GM18873 (cell line): ENCODE measurements around the gene LCN6.
"Not testable (repeated sequence)": the region's sequence is repeated elsewhere in the genome, so short reads cannot be mapped to it uniquely, and the experiment has no call there.

Source experiments
- ATAC-seq: cut with Tn5 transposase; IDR thresholded peaks from one replicate; pipeline ENCODE4 v1.9.1; 2021; ENCODE audit warnings: mild to moderate bottlenecking, moderate library complexity, moderate number of reproducible peaks; ENCODE audit not compliant: unreplicated experiment, low FRiP score

Gene LCN6

DNA sequence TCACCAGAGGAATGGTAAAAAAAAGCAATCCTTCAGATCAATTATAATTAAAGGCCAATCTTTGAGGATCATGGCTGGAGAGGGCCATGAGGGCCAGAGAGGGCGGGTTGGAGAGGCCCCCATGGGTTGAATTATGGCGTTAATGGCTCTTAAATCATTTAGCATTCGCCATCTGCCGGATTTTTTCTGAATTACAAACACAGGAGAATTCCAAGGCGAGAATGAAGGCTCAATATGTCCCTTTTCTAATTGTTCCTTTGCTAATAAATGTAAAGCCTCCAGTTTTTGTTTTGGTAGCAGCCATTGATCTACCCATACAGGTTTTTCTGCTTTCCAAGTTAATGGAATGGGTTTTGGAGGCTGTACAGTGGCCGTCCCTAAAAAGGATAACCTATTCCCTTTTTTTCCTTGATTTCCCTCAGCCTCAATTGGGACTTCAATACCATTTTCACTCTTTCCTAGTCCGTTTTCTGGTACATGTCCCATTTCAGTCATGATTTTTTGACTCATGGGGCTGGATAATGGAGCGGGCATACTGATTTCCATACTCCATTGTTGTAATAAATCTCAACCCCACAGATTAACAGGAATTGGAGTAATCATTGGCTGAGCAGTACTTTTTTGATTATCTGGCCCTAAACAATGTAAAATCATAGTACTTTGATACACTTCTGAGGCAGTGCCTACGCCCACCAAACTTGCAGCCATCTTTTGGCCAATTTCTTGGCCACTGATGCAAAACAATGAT, 36.1 kb upstream of the LCN6 start:
- no peak for ATAC-seq

DNA sequence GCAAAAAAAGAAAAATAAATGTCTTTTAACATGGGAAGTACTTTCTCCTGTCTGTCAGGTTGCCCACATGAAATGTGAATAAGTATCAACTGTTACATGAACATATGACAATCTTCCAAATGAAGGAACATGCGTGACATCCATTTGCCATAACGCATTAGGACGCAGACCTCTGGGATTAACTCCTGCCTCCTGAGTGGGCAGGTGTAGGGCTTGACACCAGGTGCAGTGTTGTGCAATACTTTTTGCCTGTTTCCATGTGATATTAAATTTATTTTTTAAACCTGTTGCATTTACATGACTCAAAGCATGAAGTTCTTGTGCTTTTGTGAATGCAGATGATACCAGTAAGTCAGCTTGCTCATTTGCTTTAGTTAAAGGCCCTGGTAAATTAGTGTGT, 34.1 kb upstream of the LCN6 start:
- ATAC-seq, result no peak

DNA sequence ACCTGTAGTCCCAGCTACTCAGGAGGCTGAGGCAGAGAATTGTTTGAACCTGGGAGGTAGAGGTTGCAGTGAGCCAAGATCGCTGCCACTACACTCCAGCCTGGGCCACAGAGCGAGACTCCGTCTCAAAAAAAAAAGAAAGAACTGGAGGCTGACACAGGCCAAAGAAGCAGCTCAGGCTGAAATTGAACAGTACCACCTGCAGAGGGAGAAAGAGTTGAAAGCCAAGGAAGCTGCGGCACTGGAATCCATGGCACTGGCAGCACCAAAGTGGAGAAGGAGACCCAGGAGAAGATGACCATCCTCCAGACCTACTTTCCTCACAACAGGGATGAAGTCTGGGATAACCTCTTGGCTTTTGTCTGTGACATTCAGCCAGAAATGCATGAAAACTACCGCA, 31.5 kb upstream of the LCN6 start:
- no peak for ATAC-seq

DNA sequence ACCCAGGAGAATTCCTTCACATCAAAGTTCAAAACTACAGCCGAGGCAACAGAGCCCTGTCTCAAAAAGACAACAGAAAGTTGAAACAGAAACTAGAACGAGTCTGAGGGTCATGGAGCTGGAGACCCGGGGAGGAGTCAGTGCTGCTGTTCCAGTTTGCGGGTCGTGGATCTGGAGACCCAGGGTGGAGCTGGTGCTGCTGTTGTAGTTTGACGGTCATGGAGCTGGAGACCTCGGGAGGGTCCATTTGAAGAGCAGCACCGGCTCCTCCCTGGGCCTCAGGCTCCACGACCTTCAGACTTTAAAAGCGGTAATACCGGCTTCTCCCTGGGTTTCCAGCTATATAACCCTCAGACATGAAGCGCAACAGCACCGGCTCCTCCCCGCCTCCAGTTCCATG, 29.0 kb upstream of the LCN6 start:
- no peak for ATAC-seq

DNA sequence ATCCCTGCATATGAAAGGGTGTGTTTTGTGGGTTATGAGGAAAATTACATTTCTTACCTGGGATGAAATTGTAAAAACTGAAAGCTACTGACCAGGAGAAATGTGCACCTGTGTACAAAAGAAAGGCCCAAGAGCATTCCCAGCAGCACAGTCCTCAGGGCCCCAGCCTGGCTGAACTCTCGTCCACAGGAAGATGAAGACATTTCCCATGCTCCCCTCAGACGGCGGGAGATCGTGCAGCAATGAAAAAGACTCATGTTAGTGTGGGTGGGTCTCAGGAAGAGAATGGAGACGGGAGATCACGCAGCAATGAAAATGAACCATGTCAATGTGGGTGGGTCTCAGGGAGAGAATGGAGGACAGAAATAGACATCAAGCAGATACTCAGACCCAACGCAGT, 28.6 kb upstream of the LCN6 start:
- no peak for ATAC-seq

DNA sequence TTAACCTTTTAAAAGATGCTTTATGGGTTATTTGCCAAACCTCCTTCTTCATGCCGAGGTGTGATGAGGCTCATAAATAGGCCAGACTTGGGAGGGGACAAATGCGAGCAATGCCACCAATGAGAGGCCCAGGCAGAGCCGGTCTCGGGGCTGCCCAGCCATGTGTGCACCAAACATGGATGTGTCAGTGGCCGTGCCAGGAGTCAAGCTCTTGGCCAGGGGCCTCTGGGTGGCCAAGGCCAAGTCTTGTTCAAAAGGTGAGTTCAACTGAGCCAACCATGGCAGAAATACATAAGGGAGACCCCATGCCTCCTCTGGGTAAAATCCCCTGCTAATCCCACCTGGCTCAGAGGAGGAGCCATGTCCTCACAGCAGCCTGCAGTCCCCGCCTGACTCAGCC, 26.9 kb upstream of the LCN6 start:
- no peak for ATAC-seq

DNA sequence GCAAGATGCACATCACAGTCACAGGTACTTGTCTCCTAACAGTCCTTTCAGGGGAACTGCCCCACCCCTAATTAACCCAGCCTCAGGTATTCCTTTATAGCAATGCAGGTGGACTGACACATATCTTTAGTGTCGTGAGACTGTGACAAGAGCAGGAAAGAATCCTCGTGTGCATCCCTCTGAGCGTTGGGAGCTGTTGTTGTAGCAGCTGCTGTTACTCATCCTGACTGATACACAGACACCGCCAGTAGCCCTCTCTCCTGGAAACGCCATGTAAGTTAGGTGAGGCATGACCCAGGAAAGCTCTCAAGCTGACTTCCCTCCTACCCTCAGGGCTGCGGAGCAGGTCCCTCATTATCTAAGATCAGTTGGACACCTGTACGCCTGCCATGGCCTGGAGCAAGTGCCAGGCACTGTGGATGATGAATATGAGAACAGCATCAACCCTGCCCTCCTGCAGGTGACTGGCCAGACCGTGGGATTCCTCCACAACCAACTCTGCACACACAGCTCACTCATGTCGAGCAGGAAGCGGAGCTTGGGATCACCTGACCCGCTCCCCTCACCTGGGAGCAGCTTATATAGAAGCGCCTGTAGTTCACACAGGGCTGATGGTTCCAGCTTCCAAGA, 26.2 kb upstream of the LCN6 start:
- ATAC-seq, result no peak

DNA sequence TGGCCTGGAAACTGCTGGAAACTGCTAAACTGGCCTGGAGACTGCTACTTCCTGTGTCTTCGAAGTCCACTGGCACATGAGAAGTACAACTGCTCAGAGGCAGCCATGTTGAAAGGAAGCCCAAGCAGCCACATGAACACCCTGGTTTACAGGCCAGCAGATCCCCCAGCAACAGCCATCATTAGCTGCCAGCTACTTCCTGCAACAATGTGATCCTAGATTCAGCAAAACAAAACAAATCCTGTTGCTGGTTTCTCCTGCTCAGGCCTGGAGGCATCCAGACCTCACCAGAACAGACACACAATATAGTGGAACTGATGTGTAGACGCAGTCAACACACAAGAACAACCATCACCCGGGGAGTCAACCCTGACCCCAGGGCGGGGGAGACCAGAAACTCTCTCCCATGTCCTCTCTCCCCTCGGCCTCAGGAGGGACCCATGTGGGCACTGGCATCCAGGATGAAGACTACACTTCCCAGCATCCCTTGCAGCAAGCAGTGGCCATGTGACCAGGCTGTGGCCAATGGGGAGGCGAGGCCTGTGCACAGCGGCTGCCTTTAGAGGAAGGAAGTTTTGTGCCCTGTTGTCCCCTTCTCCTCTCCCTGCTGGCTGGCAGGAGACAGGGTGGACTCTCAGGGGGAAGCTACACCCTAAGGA, 25.2 kb upstream of the LCN6 start:
- no peak for ATAC-seq

DNA sequence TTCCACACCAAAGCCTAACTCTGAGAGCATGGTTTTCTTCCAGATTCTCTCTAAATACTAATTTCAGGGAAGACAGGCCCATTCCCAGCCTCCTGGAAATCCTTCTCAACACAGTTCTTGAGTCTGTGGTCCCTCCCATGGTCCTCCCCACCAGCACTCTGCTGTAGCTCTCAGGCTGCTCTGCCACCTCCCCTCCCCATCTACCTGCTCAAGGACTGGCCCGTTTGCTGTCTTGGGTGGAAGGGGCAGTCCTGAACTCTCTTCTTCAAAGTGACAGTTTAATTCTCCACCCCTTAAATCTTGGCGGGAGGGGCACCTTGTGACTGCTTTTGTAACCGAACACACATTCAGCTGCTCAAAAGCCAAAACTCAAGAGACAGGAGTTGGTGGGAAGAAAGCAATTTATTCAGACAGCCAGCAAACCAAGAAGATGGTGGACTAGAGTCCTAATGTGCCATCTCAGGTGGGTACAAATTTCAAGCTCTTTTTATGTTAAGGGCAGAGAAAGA, 23.6 kb upstream of the LCN6 start:
- no peak for ATAC-seq

DNA sequence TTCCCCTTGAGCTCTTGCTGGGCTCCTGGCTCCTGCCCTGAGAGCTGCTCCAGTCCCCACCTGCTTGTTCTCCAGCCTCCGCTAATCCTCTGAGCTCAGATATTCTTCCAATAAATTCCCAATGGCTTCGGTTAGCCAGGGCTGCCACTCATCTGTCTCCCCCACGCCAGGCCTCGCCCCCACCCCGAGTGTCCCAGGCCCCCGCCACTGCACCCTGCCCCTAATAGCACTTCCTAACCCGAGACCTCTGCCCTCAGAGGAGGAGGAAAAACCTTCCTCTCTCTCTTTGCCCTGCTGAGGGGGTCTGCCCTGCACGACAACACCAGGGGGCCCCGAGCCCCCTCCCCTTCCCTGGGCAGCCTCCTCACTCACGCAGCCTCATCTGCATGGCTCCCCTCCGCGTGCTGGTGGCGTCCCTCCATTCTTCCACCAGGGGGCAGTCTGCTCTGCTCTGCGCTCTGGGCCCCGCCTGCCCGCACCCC, 21.4 kb upstream of the LCN6 start:
- no peak for ATAC-seq

DNA sequence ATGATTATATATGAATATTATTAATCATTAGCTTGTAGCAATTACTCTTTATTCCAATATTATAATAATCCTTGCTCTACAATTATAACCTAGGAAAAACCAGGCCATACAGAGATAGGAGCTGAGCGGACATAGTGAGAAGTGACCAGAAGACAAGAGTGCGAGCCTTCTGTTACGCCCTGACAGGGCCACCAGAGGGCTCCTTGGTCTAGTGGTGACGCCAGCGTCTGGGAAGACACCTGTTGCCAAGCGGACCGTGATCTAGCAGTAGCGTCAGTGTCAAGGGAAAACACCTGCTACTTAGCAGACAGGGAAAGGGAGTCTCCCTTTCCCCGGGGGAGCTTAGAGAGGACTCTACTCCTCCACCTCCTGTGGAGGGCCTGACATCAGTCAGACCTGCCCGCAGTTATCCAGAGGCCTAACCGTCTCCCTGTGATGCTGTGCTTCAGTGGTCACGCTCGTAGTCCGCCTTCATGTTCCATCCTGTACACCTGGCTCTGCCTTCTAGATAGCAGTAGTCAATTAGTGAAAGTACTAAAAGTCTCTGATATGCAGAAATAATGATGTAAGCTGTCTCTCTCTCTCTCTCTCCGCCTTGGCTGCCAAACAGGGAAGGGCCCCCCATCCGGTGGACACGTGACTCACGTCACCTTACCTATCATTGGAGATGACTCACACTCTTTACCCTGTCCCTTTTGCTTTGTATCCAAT, 18.2 kb upstream of the LCN6 start:
- not testable (repeated sequence) for ATAC-seq

DNA sequence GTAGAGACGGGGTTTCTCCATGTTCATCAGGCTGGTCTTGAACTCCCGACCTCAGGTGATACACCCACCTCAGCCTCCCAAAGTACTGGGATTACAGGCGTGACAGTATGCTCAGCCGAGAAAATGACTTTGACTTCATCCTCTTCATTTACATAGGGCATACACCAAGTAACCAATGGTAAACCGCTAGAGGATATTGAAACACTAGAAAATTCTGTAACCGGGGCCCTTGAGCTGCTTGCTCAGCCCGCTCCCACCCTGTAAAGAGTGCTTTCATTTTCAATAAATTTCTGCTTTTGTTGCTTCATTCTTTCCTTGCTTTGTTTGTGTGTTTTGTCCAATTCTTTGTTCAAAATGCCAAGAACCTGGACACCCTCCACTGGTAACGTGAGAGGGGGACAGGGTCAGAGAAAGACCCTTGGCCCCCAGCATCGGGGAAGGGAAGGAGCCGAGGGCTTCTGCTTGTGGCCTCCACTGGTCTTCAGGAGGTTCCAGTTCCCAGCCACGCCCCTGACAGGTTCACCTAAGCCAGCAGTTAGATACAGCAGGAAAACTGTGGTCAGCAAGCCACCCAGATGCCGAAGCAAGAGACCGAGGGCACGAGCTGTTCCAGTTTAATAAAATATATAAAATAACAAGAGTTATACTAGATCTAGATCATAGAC, 17.6 kb upstream of the LCN6 start:
- ATAC-seq, result not testable (repeated sequence)

DNA sequence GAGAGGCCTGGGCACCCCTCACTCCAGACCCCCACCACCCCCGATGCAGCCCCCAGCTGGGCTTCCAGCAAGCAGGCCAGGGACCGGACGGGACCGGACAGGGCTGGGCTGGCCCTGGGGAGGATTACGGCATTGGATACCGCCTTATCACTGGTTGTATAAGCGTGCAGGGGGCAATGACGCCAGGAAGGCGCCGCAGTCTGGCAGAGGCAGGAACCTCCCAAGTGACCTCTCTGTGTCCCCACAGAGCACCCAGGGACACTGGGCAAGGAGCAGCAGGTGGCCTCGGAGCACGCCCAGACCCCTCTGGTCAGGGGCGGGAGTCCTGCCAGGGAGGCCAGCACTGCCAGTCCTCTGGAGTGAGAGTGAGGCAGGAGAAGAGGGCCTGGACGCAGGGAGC, 16.7 kb upstream of the LCN6 start:
- ATAC-seq, result no peak

DNA sequence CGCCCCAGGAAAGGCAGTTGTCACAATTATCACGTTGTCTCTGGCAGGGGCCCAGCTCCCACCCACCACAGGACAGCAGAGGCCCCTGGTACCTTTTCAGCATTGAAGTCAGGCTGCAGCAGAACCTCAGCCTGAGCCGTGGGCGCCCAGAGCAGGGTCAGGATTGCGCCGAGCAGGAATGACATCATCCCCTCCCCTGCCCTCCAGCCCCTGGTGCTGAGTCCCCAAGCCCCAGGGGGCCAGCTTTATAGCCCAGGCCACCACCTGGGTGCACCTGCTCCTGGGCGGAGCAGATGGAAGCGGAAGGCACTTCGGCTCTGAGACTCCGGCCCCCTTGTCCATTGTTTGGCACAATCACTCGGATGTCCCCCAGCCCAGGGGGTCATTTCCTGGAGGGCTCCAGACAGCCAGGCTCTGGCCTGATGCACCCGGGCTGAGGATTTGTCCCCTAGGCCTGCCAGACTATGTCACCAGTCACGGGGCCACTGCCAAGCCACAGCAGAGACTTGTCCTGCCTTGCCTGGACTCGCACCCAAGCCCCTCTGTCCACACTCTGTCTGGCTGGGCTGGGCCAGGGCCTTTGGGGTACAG, 16.1 kb upstream of the LCN6 start, which contains the start of gene LCN15:
Gene LCN15, minus strand, starts transcription at position 218 of the 591 bp plus-strand sequence. Its CDS starts 30 bp downstream, at position 188.
- no peak for ATAC-seq

DNA sequence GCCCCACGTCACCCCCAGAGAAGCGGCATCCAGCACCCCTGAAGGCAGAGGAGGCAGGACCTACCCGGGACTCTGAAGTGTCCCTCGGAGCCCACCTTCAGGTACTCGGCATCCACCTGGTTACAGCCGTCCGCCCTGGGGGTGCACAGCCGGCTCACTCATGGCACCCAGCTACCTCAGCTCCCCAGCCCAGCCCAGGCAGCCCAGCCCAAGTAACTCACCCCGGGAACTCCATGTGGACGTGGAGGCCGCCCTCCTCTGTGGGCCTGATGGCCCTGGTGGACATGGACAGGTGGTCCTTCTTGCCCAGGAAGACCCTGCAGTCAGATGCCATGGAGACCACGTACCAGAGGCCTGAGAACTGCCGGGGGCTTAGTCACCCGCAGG, 15.3 kb upstream of the LCN6 start:
- ATAC-seq, result no peak

DNA sequence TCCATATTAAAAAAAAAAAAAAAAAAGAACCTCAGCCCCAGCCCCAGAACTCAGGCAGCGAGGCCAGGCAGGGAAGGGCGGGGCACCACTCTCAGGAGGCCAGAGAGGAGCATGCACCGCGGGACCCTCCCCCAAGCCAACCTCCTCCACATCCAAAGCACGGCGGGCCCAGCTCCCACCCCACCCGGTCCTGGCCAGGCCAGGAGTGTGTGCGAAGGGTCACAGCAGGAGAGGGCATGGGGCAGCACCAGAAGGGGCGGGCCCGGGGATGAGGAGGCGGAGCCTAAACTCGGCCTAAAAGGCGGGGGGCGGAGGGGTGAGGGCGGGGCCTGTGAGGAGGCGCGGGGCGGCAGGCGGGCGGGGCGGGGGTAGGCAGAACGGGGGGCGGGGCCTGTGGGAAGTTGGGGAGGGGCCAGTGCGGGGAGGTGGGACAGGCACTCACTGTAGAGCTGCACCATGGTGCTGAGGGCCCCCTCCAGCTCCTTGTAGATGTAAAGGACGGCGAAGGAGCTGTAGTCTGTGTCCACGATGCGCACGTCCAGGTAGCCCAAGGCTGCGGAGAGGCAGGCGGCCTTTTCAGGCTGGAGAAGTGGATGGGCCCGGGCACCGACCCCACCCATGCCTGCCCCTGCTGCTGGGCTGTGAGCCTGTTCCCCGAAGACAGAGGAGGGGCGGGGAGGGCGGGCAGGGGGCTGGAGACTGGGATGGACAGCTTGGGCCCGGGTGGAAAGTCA, 14.8 kb upstream of the LCN6 start:
- ATAC-seq, result no peak

DNA sequence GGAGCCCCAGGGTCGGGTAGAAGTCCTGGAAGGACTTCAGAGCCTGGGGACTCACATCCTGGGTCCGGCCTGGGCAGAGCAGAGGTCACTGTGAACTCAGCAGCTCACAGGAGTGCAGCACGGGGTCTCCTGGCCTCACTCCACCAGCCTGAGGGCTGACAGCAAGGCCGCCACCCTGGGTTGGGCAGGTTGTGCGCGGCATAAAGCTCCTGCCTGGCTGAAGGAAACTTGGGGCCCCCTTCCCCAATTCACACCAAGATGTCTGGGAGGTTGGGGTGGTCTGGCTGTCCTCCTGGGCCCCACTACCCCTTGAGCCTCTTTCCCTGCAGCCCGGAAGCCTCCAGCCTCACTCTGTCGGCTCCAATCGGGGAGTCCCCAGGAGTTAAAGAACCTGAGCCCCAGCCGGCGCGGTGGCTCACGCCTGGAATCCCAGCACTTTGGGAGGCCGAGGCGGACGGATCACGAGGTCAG, 13.9 kb upstream of the LCN6 start:
- ATAC-seq, result no peak

DNA sequence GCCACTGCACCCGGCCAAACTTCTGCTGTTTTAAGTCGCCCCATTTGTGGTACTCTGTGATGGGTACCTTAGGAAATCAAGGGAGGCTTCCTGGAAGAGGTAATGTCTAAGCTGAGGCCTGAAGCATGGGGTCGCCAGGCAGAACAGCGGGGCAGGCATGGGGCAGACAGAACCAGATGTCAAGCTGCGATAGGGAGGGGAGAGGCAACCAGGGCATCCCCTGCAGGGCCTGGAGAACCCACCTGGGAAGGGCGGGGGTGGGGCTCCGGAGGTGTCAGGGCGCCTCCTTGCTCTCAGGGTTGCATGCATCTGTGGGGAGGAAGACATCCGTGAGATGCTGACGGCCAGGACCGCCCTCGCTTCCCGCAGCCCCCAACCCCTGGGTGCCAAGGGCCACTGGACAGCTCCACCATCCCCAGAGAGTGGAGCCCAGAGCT, 13.2 kb upstream of the LCN6 start:
- no peak for ATAC-seq
